GM23248 (cell line): Measurements from ENCODE around the gene ZNF467.

ENCODE experiments used
- EZH2 ChIP-seq: fragments of 200-600 bp; sonication (generic); IDR thresholded peaks from 2 replicates; pipeline ENCODE4 v1.6.1; 2018; ENCODE audit warnings: antibody characterized with exemption, mild to moderate bottlenecking; ENCODE audit not compliant: insufficient read depth, poor library complexity, severe bottlenecking
- EZH2phosphoT487 ChIP-seq: fragments of 200-600 bp; sonication (generic); IDR thresholded peaks from 2 replicates; pipeline ENCODE4 v1.6.1; 2018; ENCODE audit warnings: antibody characterized with exemption, moderate library complexity, mild to moderate bottlenecking, low read depth; ENCODE audit not compliant: insufficient read depth

GRCh38 chr7:149794661-149795060, 21.3 kb upstream of the ZNF467 start:
- TF ChIP-seq EZH2phosphoT487 (no peak), EZH2 (no peak)
